Peyer's patch (tissue), 4 donors: Measurements from ENCODE around the gene ARHGAP26.

Experiments
- CTCF ChIP-seq, 6 experiments: fragments of 450-650 bp in 4 of 6; fragments of 200-600 bp in 2 of 6; sonication (generic) in 1 of 6; IDR thresholded peaks; one replicate each; pipeline ENCODE4 v1.5.1; 2017 to 2019; ENCODE audit warnings: antibody characterized with exemption in 6 of 6, mild to moderate bottlenecking in 3 of 6, moderate library complexity in 1 of 6
- POLR2A ChIP-seq, 2 donors: fragments of 450-650 bp; IDR thresholded peaks; one replicate each; pipeline ENCODE4 v1.5.1; 2017; ENCODE audit warnings: antibody characterized with exemption in 2 of 2, mild to moderate bottlenecking in 2 of 2, moderate library complexity in 2 of 2

GRCh38 chr5:143146161-143146560 is 376.0 kb downstream of the ARHGAP26 start:
- TF ChIP-seq CTCF (IDR thresholded peaks at IDR 0.05) (no peak), POLR2A (IDR thresholded peaks at IDR 0.05) (no peak)
